GM21390 (cell line): ENCODE data around the gene MKRN2.
"Not testable (repeated sequence)": the region's sequence is repeated elsewhere in the genome, so short reads cannot be mapped to it uniquely, and the experiment has no call there.

Experiments
- ATAC-seq: cut with Tn5 transposase; IDR thresholded peaks from one replicate; pipeline ENCODE4 v1.9.1; 2021; ENCODE audit not compliant: unreplicated experiment

Gene MKRN2

DNA sequence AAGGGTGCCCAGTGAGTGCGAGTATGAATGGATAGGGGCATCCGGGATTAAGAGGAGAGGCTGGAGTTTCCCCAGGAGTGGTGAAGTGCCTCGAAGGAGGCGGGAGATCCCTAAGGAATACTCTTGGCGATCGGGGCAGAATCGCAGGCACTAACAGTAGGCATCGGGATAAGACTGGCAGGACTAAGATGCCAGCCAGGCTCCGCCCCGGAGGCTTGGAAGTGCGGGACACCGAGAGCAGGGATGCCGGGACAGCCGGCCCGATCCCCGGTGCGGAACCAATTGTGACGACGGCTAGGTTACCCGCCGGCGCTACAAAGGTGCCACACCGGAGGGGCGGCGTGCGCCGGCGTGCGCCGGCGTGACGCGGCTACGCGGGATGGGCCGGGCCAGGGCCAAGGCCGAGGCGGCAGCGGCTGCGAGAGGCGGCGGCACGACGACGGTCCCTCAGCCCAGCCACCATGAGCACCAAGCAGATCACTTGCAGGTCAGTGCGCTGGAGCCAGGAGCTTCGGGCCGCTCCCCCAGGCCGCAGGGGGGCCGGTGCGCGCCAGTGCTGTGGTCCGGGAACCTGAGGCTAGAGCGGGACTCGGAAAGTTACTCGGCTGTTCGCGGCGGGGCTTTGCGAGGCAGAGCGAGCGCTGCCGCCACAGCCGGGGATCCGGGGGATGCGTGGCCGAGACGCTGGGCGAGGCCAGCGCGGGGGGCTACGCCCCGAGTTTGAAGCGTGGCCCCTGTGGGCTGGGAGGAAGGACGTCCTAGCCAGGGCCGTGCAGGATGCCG, at the start of gene MKRN2:
MKRN2 (plus strand) TSS at position 398 of the 783 bp plus-strand sequence; CDS start at position 462, 64 bp downstream.
- ATAC-seq, result peak; percentile 77

GRCh38 chr3:12507591-12508281, 49.2 kb upstream of the MKRN2 start:
- ATAC-seq, result no peak

GRCh38 chr3:12508291-12508700, 48.6 kb upstream of the MKRN2 start:
- no peak for ATAC-seq

- ATAC-seq, result no peak
Observed at GRCh38 chr3:12509466-12509865, 47.4 kb upstream of the MKRN2 start.

GRCh38 chr3:12512534-12513118, 44.3 kb upstream of the MKRN2 start:
- ATAC-seq, result no peak

GRCh38 chr3:12513694-12514446, 43.0 kb upstream of the MKRN2 start:
- no peak for ATAC-seq

DNA sequence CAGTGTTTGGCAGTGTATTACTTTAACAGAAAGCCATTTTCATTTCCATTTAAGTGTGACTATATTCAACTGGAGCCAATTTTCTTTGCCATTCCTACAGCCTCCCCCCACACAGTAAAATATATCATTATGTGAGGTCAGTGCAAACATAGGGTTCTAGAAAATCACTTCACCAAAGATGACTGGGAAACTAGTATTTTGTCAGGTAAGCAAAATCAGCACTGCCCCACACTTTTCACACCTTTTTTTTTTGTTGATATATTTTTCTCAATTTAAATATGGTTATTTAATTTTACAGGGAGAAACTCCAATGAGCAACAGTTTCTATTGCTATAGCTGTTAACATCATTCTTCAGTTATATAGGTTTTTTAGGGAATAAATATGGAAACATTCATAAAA, 41.3 kb upstream of the MKRN2 start:
- no peak for ATAC-seq

GRCh38 chr3:12516873-12517272, 40.0 kb upstream of the MKRN2 start:
- ATAC-seq, result no peak

DNA sequence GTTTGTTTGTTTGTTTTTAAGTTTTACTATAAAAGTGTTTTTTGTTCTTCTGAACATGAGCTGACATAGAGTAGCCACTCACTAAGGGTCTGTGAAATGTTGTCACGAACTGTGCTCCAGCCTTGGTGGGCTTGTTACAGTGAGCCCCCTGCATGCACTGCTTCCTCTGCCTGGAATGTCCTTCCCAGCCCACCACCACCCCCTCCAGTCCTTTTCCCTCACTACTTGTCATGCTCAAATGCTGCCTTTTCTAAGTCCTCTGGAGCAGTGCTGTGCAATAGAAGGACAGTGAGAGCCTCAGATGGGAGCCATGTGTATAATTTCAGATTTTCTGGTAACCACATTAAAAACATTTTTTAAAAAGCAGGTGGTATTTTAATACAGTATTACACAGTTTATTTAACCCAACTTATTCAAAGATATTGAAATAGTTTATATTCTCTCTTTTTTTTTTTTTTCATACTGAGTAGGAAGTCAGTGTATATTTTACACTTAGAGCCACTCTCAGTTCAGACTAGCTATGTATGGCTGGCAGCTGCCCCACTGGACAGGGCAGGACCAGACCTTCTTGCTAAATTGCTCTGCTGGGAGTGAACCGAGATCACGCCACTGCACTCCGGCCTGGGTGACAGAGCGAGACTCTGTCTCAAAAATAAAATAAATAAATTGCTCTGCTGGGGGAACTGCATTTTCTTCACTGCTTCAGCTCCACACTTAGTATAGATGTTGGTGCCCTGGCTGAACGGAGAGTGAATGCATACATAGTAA, 38.4 kb upstream of the MKRN2 start:
- no peak for ATAC-seq

DNA sequence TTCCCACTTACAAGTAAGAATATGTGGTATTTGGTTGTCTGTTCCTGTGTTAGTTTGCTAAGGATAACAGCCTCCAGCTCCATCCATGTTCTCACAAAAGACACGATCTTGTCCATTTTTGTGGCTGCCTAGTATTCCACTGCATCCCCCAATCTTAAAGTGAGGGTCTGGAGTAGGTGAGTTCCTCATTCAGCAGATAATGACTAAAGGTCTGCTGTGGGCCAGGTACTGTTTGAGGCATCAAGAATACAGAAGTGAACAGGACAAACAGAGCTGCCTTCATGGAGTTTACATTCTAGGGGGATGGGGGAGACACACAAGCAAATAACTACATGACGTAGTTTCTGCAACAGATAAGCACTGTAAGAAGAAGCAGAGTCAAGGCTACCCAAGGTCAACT, 35.9 kb upstream of the MKRN2 start:
- ATAC-seq, result no peak

GRCh38 chr3:12522721-12523120, 34.2 kb upstream of the MKRN2 start:
- ATAC-seq, result no peak

- ATAC-seq, result no peak
Observed at GRCh38 chr3:12527757-12528143, 29.1 kb upstream of the MKRN2 start.

DNA sequence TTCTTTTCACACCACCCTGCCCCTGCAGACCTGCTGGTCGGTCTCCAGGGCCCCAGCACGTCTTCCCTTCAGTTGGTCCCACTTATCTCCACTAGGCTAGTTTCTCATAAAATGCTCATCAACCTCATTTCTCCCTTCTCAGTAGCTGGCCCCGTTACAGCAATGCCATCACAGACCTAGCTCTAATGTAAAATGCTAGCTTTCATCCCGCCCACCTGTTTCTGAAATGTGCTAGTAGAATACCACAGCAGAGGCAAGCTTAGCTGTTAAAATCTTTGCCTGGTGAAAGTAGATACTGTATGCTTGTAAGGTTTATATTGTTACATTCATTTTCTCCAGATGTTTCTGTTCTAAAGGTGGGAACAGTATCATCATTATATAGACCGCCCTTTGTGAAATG, 24.7 kb upstream of the MKRN2 start:
- no peak for ATAC-seq

- ATAC-seq, result no peak
Observed at GRCh38 chr3:12536423-12536822, 20.5 kb upstream of the MKRN2 start.

GRCh38 chr3:12541625-12542024, 15.3 kb upstream of the MKRN2 start:
- ATAC-seq, result no peak

DNA sequence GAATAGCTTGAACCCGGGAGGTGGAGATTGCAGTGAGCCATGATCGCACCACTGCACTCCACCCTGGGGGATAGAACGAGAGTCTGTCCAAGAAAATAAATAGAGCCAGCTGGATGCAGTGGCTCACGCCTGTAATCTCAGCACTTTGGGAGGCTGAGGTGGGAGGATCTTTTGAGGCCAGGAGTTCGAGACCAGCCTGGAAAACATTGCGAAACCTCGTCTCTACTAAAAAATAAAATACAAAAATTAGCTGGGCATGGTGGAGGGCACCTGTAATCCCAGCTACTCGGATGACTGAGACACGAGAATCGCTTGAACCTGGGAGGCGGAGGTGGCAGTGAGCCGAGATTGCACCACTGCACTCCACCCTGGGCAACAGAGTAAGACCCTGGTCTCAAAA, 13.4 kb upstream of the MKRN2 start:
- ATAC-seq, result not testable (repeated sequence)

DNA sequence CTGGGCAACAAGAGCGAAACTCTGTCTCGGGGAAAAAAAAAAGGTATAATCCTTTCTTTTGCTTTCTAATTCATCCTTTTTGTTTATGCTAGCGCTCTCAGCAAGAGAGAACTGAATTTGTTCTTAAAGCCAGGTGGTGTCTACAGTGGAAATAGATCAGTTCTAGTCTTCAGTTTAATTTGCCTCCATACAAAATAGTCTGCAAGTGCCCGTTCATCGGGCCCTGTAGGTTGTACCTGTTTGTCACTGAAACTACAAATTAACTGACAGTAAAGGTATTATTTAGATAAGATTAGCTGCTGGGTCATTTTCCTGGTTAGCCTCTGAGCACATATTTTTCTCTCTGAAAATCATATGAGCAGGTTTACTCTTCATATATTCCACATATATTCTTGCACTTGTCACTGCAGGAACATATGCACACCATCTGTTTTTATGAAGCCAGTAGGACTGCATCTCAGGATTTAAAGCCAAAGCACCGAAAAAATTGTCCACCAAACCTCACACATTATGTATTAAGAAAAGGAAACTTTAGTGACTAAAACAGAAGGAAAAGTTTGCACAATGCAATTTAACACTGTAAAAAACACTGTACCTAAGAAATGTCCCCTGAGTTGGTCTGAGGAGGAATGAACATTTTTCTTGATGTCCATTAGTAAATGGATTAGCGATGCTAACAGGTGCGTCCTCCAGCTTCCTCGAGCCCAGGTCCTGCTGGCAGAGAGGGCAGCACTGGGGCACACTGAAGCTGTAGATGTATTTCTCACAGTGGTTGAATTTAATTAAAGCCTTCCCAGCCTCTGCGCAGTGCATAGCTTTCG, 12.0 kb upstream of the MKRN2 start:
- ATAC-seq, result no peak

DNA sequence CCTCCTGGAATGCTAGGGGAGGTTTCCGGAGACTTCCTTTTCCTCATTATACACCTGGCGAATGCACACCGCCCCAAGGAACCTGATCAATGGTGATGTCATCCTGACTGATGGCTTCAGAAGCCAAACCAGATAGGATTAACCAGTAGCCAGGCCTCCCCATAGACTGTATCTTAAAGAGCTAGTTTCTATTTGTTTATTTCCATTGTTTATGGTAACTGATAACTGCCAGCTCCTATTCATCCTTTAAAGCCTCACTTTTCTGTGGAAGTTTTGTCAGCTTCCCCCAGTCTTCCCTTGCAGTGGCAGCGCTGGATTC, 11.5 kb upstream of the MKRN2 start, which contains the start of gene MKRN2OS:
MKRN2OS (minus strand) TSS at position 27 of the 319 bp plus-strand sequence. CDS start 35 bp downstream, outside the sequence.
- ATAC-seq, result no peak

GRCh38 chr3:12549971-12550760, 6.7 kb upstream of the MKRN2 start:
- ATAC-seq, result no peak
